G401.6 (cell line): ENCODE data around the gene PRKAG1.

Experiments used
- FAIRE-seq: peaks from 2 replicates; lab custom pipeline; 2012; peaks lifted over from hg19 to GRCh38; lab: Jason Lieb, UNC

PRKAG1 gene

GRCh38 chr12:48980953-48981756 lies 37.4 kb downstream of the PRKAG1 start:
- FAIRE-seq, result no peak

- no peak for FAIRE-seq
These were observed 38.1 kb downstream of the PRKAG1 start for GRCh38 chr12:48980389-48980952.

GRCh38 chr12:48979602-48980388 lies 38.8 kb downstream of the PRKAG1 start:
- no peak for FAIRE-seq

- FAIRE-seq, result no peak
These were observed 39.6 kb downstream of the PRKAG1 start for GRCh38 chr12:48978741-48979601.

- no peak for FAIRE-seq
These were observed 40.3 kb downstream of the PRKAG1 start, which contains the start of gene WNT1 for GRCh38 chr12:48978291-48978740. Gene WNT1 (plus strand): TSS chr12:48978322. CDS start chr12:48978651, 329 bp downstream.

GRCh38 chr12:48977290-48978281 lies 41.0 kb downstream of the PRKAG1 start:
- no peak for FAIRE-seq

- FAIRE-seq, result no peak
These were observed 44.5 kb downstream of the PRKAG1 start for GRCh38 chr12:48973941-48974673.

GRCh38 chr12:48973531-48973930 lies 45.0 kb downstream of the PRKAG1 start:
- FAIRE-seq, result no peak

GRCh38 chr12:48972952-48973483 lies 45.6 kb downstream of the PRKAG1 start:
- no peak for FAIRE-seq

GRCh38 chr12:48972213-48972951 lies 46.2 kb downstream of the PRKAG1 start:
- no peak for FAIRE-seq

GRCh38 chr12:48970702-48971334 lies 47.8 kb downstream of the PRKAG1 start:
- FAIRE-seq, result no peak

GRCh38 chr12:48969833-48970701 lies 48.5 kb downstream of the PRKAG1 start:
- FAIRE-seq, result no peak

GRCh38 chr12:48969160-48969771 lies 49.3 kb downstream of the PRKAG1 start:
- FAIRE-seq, result no peak

GRCh38 chr12:48968467-48968866 lies 50.1 kb downstream of the PRKAG1 start:
- FAIRE-seq, result no peak

- no peak for FAIRE-seq
These were observed 50.6 kb downstream of the PRKAG1 start for GRCh38 chr12:48967991-48968390.

- FAIRE-seq, result no peak
These were observed 52.2 kb downstream of the PRKAG1 start for GRCh38 chr12:48966177-48966895.
